Activated CD4-positive, alpha-beta T cell treated with anti-CD3 and anti-CD28 coated beads for 36 hours (primary cell): ENCODE measurements around the gene CBY3. TPM values are rescaled to one million over a fixed set of nuclear protein-coding genes. Genes with fewer than 3 reads are reported as not detected.
A peak's percentile ranks its signal among the peaks of the same experiment; 100 is the strongest.
"Not testable (repeated sequence)": the region's sequence is repeated elsewhere in the genome, so short reads cannot be mapped to it uniquely, and the experiment has no call there.

Source experiments
- ATAC-seq: fragments of 200-7000 bp; cut with Tn5 transposase; one replicate; pipeline ENCODE4 v1.10.0; 2021; ENCODE audit warnings: mild to moderate bottlenecking, moderate library complexity
- CTCF ChIA-PET: fragments of 350-600 bp; sonication (Branson Sonifier 250); formaldehyde crosslinking; loops from one replicate; lab custom pipeline; 2021; ENCODE audit warnings: antibody characterized with exemption; lab: Charles Lee
- POLR2A ChIA-PET: fragments of 350-600 bp; sonication (Branson Sonifier 250); formaldehyde crosslinking; loops from one replicate; lab custom pipeline; 2021; ENCODE audit warnings: antibody characterized with exemption, inconsistent platforms; lab: Charles Lee
- DNase-seq: peaks from one replicate; pipeline ENCODE4 v3.0.0-alpha.2; 2020
- H3K27ac Mint-ChIP-seq: one replicate; pipeline ENCODE4 v1.8.0; 2021; ENCODE audit warnings: mixed read lengths
- H3K27me3 Mint-ChIP-seq: one replicate; pipeline ENCODE4 v1.8.0; 2021; ENCODE audit warnings: mixed read lengths
- H3K36me3 Mint-ChIP-seq: one replicate; pipeline ENCODE4 v1.8.0; 2021; ENCODE audit warnings: low read depth, mixed read lengths
- H3K4me1 Mint-ChIP-seq: one replicate; pipeline ENCODE4 v1.8.0; 2021; ENCODE audit warnings: mixed read lengths
- H3K4me3 Mint-ChIP-seq: one replicate; pipeline ENCODE4 v1.8.0; 2021; ENCODE audit warnings: mild to moderate bottlenecking, moderate library complexity, mixed read lengths
- H3K9me3 Mint-ChIP-seq: one replicate; pipeline ENCODE4 v1.8.0; 2021; ENCODE audit warnings: low read depth, mixed read lengths
- intact Hi-C, 2 experiments: fragments of 100-400 bp; cut with DNase I in 1 of 2; cut with micrococcal nuclease in 1 of 2; formaldehyde crosslinking; loops; one replicate each; pipeline versions ENCODE4 v1.14.2 to v1.15.1; 2022 to 2024; cut with DNase I, micrococcal nuclease
- total RNA-seq, 2 experiments: library from RNA; stranded (reverse); gene quantifications; one replicate each; pipeline ENCODE4 v1.2.3, GENCODE V29; 2021

Gene CBY3
- total RNA-seq, 2 experiments from 2014 or later, result 0.40 to 0.71 TPM

DNA sequence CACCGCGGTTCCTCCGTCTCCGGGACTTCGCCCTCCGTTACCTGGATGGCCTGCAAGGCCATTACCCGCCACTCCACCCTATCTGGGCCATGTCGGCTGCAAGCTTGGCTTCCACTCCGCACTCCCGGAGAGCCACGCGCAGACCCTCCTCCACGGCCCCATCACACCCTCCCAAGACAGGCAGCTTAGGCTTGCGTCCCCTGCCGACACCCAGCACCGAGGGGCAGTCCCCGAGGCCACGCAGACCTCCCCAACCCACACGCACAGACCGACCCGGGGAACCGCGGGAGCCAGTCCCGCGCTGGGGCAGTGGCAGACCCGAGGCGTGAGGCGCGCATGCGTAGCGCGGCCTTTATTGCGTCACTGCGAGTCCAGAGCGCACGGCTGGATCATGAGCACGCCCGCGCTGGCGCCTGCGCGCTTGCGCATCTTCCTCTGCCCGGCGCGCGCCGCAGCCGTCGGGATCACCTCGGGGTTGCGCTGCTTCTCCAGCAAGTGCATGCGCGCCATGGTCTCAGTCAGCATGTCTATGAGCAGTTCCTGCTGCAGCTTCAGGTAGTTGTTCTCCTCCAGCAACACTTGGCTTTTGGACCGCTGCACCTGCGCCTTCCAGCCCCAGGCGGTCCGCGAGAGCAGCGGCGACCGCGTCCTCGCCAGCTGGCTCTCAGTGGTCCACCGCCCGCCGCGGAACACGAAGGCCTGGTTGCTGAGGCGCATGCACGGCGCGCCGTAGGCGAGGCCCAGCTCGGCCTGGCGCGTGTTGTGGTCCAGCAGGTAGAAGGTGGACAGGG, 2.4 kb downstream of the CBY3 start:
- H3K27ac Mint-ChIP-seq, result peak overlapping the region; percentile 97
- peaks cover 32% of the 10 kb centered on the region for H3K36me3 Mint-ChIP-seq
- H3K27me3 Mint-ChIP-seq, result no peaks in the 10 kb centered on the region
- ChIA-PET POLR2A (interaction anchor here (0.6 to 2.4 kb wide), 7 partner anchors 19 to 119 kb away, joined by 3 to 10 read pairs (median 5); partner anchors contain the start of genes HNRNPH1 and MAML1), CTCF (interaction anchor here (0.6 to 2.2 kb wide), 7 partner anchors 9 to 128 kb away, joined by 3 to 6 read pairs (median 3); partner anchors contain the start of gene MGAT4B)
- no peaks in the 10 kb centered on the region for H3K9me3 Mint-ChIP-seq
- intact Hi-C loops, result loop anchor here (1.0 to 10.0 kb wide), 14 partner anchors 20 to 1051 kb away; partner anchors contain the start of genes CANX (in 2 of the 2), CLK4 (in 1 of the 2), HNRNPH1 (in 1 of the 2) and MAML1 (in 1 of the 2)
- DNase-seq (peak; percentile 97), ATAC-seq (peak; percentile 90)
- H3K4me1 Mint-ChIP-seq, result peaks cover 23% of the 10 kb centered on the region
- peak overlapping the region; percentile 91 for H3K4me3 Mint-ChIP-seq

DNA sequence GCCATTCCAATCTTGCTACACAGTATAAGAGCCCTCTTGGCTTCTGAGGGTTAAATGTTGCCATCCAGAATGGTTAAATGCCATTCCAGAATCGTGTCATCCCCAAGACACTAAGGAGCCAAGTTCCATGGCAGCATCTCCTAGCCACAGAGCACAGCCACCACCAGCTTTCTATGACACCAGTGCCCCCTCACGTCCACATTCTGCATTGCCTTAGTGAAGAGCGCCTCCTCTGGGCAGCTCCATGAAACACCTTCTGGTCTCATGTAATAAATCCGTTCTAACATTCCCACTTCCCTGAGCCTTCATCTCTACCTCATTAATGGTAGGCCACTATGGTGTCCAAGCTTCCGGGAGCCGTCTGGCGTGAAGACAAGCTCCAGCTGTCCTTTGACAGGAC, 12.4 kb downstream of the CBY3 start:
- peak; percentile 81 for ATAC-seq
- CTCF ChIA-PET, result interaction anchor here (1.1 to 2.4 kb wide), 5 partner anchors 9 to 48 kb away, joined by 3 to 13 read pairs (median 6); partner anchors contain the start of gene CBY3
- H3K36me3 Mint-ChIP-seq, result no peaks in the 10 kb centered on the region
- no peak overlapping the region for H3K27ac Mint-ChIP-seq
- peak; percentile 69 for DNase-seq
- POLR2A ChIA-PET, result interaction anchor here (0.6 kb wide), 2 partner anchors 44 to 45 kb away, joined by 3 to 5 read pairs; partner anchors contain the start of gene HNRNPH1
- H3K4me3 Mint-ChIP-seq, result no peak overlapping the region
- H3K9me3 Mint-ChIP-seq, result no peaks in the 10 kb centered on the region
- intact Hi-C loops, result no loop called here
- H3K4me1 Mint-ChIP-seq, result no peaks in the 10 kb centered on the region
- H3K27me3 Mint-ChIP-seq, result no peaks in the 10 kb centered on the region

DNA sequence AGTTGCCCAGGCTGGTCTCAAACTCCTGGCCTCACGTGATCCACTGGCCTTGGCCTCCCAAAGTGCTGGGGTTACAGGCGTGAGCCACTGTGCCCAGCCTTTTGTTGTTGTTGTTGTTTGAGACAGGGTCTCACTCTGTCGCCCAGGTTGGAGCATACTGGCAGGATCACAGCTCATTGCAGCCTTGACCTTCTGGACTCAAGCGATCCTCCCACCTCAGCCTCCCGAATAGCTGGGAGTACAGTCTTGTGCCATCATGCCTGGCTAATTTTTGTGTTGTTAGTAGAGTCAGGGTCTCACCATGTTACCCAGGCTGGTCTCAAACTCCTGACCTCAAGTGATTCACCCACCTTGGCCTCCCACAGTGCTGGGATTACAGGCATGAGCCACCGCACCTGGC, 19.2 kb downstream of the CBY3 start:
- CTCF ChIA-PET, DNase-seq, H3K9me3 Mint-ChIP-seq, H3K4me1 Mint-ChIP-seq, H3K27ac Mint-ChIP-seq, H3K4me3 Mint-ChIP-seq, POLR2A ChIA-PET, H3K27me3 Mint-ChIP-seq, H3K36me3 Mint-ChIP-seq, intact Hi-C loops, ATAC-seq: not testable (repeated sequence)

DNA sequence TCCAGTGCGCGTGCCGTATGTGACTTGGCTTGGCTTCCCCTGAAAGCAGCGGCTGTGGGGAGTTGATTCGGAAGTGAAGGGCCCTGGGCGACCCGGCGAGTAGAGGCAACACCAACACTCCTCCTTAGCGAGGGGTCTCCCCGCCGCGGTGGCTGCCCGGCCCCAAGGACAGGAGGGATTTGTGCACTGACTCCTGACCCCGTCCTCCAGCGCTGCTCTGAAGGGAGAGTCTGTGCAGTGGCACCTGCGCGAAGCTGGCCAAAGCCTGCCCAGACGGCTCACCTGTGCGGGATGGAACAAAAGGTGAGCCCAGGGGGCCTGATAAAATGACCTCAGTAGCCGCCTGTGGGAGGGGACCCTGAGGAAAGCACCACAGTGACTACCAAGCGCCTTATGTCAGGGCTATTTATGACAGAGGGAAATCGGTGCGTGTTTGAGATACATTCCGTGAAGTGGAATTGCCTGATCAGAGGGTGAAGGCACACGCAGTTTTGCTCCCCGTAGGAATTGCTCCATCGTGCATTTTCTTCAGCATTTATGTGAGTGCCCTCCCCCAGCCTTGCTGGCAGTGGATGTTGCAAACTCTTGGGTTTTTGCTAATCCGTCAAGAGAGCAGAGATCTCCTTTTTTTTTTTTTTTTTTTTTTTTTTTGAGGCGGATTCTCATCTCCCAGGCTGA, 22.5 kb downstream of the CBY3 start:
- ATAC-seq, H3K9me3 Mint-ChIP-seq, H3K4me1 Mint-ChIP-seq, DNase-seq, POLR2A ChIA-PET, H3K27me3 Mint-ChIP-seq, H3K36me3 Mint-ChIP-seq: not testable (repeated sequence)
- CTCF ChIA-PET, result interaction anchor here (0.6 kb wide), 1 partner anchor 125 kb away, joined by 3 read pairs; no protein-coding TSS in a partner anchor
- peak overlapping the region; percentile 63 for H3K27ac Mint-ChIP-seq
- intact Hi-C loops, result loop anchor here in 1 of 2 experiments (2.0 kb wide), 3 partner anchors 20 to 138 kb away; partner anchors contain the start of gene MAML1
- peak overlapping the region; percentile 73 for H3K4me3 Mint-ChIP-seq

DNA sequence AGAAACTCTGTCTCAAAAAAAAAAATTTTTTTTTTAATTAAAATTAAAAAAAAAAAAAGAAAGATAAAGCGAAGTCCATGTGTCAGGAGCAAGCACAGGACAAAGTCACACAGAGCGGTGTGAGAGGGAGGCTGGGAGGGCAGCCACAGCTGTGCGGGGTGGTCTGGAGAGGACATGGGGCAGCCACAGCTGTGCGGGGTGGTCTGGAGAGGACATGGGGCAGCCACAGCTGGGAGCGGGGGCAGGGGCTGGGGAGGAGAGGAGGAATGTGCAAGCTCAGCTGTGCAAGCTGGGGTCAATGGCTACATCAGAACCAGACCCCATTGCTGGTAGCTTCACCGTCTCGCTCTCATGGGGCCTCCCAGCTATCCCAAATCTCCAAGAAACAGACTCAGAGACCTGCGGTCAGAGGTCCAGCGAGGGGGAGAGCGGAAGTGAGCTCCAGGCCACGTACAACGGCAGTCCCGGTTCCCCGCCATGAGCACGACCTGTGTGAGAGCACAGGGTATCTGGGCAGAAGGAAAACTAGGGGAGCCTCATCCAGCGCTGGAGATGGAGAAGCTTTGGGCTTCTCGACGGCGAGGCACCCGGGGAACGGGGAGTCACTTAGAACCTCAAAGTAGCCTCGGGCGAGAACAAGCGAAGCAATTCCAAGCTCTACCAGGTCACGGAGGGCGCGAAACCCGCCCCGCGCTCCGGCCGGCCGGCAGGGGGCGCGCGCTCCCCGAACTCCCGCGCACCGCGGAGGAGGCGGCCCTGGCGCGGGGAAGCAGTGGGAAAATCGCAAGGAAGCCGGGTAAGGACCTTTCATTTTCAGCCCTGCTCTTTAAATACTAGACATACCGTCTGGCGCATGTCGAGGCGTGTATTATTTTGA, 23.3 kb downstream of the CBY3 start:
- H3K36me3 Mint-ChIP-seq, H3K27me3 Mint-ChIP-seq, H3K4me3 Mint-ChIP-seq, DNase-seq, H3K9me3 Mint-ChIP-seq, POLR2A ChIA-PET, H3K4me1 Mint-ChIP-seq, CTCF ChIA-PET, H3K27ac Mint-ChIP-seq: not testable (repeated sequence)
- ATAC-seq, result peak; percentile 95
- intact Hi-C loops, result loop anchor here in 1 of 2 experiments (2.0 kb wide), 3 partner anchors 19 to 139 kb away; partner anchors contain the start of gene MAML1

DNA sequence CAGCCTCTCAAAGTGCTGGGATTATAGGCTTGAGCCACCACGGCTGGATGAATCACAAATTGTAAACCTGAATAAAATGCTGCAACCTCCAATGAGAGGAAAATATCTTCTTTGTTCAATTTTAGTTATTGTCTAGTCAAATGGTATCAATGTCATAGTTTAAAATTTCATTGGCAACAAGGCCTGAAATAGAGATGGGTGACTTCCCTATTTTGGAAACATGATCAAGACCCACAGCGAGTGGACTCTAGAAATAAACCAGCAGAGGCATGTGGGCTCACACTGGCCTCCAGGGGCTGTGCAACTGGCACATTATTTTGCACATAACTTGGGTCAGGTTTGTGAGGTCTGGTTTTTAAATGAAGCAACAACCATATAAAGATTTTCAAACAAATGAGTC, 27.7 kb downstream of the CBY3 start:
- POLR2A ChIA-PET, ATAC-seq, H3K36me3 Mint-ChIP-seq, H3K27me3 Mint-ChIP-seq, intact Hi-C loops, H3K9me3 Mint-ChIP-seq, DNase-seq, H3K4me1 Mint-ChIP-seq, CTCF ChIA-PET, H3K4me3 Mint-ChIP-seq, H3K27ac Mint-ChIP-seq: not testable (repeated sequence)

DNA sequence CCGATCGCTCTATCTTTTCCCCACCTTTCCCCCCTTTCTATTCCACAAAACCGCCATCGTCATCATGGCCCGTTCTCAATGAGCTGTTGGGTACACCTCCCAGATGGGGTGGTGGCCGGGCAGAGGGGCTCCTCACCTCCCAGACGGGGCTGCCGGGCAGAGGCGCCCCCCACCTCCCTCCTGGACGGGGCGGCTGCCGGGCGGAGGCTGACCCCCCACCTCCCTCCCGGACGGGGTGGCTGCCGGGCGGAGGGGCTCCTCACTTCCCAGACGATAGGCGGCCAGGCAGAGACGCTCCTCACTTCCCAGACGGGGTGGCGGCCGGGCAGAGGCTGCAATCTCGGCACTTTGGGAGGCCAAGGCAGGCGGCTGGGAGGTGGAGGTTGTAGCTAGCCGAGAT, 30.6 kb downstream of the CBY3 start:
- H3K4me3 Mint-ChIP-seq, H3K36me3 Mint-ChIP-seq, H3K4me1 Mint-ChIP-seq, DNase-seq, H3K27me3 Mint-ChIP-seq, CTCF ChIA-PET, ATAC-seq, intact Hi-C loops, H3K27ac Mint-ChIP-seq, H3K9me3 Mint-ChIP-seq, POLR2A ChIA-PET: not testable (repeated sequence)

DNA sequence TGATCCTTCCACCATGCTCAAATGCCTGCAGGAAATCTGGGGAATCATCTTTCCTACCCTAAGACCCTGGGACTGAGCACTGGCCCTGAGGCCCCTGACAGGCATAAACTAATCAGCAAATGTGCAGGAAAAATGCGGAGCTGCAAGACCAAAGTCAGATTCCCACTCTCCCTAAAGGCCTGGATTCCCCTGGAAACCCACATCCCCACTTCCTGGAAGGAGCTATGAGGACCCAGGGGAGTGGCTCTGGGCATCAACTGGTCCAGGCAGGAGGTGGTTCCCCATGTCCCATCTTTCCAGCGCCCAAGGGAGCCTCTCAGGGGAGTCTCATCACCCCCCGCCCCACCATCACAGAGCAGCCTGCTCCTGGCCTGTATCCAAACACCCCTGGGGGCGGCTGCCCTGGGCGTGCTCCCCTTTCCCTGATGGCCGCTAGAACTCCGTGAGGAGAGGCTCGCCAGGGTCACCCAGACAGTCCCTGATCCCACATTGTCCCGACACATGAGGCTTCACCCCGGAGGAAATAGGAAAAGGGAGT, 31.6 kb downstream of the CBY3 start:
- H3K27me3 Mint-ChIP-seq, H3K36me3 Mint-ChIP-seq, CTCF ChIA-PET, H3K9me3 Mint-ChIP-seq, POLR2A ChIA-PET, DNase-seq, intact Hi-C loops, ATAC-seq, H3K4me1 Mint-ChIP-seq, H3K4me3 Mint-ChIP-seq, H3K27ac Mint-ChIP-seq: not testable (repeated sequence)

DNA sequence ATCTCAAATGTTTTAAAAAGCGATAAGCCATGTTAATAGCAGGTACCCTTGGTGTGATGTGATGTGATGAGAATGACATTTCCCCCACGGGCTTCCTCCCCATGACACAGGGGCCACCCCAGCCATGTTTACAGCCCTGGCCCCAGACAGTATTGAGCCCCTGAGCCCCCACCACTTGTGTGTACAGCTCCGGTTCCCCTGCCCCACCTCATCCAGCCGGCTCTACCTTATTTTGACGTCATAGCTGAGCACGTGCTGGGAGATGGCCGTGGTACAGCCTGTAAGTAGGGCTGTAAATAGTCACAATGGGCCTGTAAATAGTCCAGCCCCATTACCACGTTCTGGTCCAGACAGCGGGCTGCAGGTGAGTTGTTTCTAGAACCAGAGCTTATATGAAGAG, 32.4 kb downstream of the CBY3 start:
- Mint-ChIP-seq H3K36me3 (no peaks in the 10 kb centered on the region), H3K4me3 (no peak overlapping the region), H3K27ac (no peak overlapping the region), H3K4me1 (no peaks in the 10 kb centered on the region), H3K9me3 (no peaks in the 10 kb centered on the region), H3K27me3 (no peaks in the 10 kb centered on the region)
- intact Hi-C loops, result no loop called here
- POLR2A ChIA-PET, result no interaction called here
- CTCF ChIA-PET, result no interaction called here
- DNase-seq (no peak), ATAC-seq (no peak)

DNA sequence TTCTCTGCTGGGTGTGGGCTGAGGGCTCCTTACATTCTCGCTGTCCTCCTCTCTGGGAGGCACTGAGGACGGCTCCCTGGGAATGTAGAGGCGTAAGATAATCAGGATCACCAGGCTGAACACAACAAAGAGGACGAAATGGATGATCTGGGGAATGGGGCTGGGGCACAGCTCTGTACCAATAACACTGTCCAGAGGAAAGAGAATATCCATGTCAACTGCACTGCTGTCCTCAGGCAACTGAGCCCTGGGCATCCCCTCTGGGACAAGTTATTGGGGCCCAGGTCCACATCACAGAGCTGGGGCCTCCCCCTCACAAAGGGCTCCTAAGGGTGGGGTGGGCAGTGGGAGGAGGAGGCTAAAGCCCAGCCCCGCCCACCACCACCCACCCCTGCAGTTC, 36.1 kb downstream of the CBY3 start:
- H3K36me3 Mint-ChIP-seq, H3K9me3 Mint-ChIP-seq, CTCF ChIA-PET, DNase-seq, H3K27ac Mint-ChIP-seq, H3K4me3 Mint-ChIP-seq, intact Hi-C loops, H3K4me1 Mint-ChIP-seq, POLR2A ChIA-PET, H3K27me3 Mint-ChIP-seq, ATAC-seq: not testable (repeated sequence)
